Measurements from ENCODE around the gene NR4A3. TPM values are rescaled to one million over a fixed set of nuclear protein-coding genes. Genes with fewer than 3 reads are reported as not detected.
A peak's percentile ranks its signal among the peaks of the same experiment; 100 is the strongest.

The NR4A3 gene
- total RNA-seq, 4 donors from 2014 or later: 0.63 to 1.8 (median 1.3) TPM

DNA sequence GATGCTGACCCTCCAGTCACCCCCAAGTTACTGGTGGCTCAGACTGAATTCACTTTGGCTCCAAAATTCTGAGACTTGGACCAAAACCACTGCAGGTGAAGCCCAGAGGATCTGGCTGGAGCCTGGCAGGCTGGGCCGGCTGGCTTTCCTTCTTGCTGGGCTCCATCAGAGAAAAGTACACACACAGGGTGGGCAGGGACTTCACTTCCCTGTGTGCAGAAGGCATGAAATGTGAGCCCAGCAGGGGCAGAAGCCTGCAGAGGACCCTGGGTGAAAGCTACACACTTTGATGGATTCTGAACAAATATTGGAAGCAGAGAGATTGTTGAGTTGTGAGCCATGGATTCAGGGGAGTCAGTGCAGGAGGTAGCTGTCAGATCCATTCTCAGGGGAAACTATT lies 18.4 kb downstream of the NR4A3 start:
- TF ChIP-seq CTCF (IDR thresholded peaks at IDR 0.05) (no peak), POLR2A (IDR thresholded peaks at IDR 0.05) (no peak)
- no peak overlapping the region for H3K4me3 ChIP-seq (ENCODE audit: low read depth, poor library complexity, severe bottlenecking)
- 89 to 100% methylated on average over 1 of the region's 1 CpG for WGBS, 2 donors
- intact Hi-C loops (cut with DNase I; ENCODE audit: low total_unique reads): no loop called here
- DNase-seq (ENCODE audit: low spot score in 2 of 2): peak in 1 of 2 donors; percentile 7

- WGBS, 2 donors: 86 to 87% methylated on average over 4 of the region's 4 CpGs
- TF ChIP-seq POLR2A (IDR thresholded peaks at IDR 0.05) (no peak), CTCF (IDR thresholded peaks at IDR 0.05) (no peak)
- intact Hi-C loops (cut with DNase I; ENCODE audit: low total_unique reads): no loop called here
- no peak for DNase-seq (ENCODE audit: low spot score in 2 of 2)
- H3K4me3 ChIP-seq (ENCODE audit: low read depth, poor library complexity, severe bottlenecking): no peak overlapping the region
These were observed 23.4 kb downstream of the NR4A3 start for GRCh38 chr9:99845063-99845462.

GRCh38 chr9:99848447-99848846 lies 26.8 kb downstream of the NR4A3 start:
- TF ChIP-seq POLR2A (IDR thresholded peaks at IDR 0.05) (no peak), CTCF (IDR thresholded peaks at IDR 0.05) (no peak)
- no peak for DNase-seq (ENCODE audit: low spot score in 2 of 2)
- intact Hi-C loops (cut with DNase I; ENCODE audit: low total_unique reads): no loop called here
- WGBS, 2 donors: 92 to 94% methylated on average over 7 of the region's 7 CpGs
- no peak overlapping the region for H3K4me3 ChIP-seq (ENCODE audit: low read depth, poor library complexity, severe bottlenecking)

GRCh38 chr9:99850736-99851499 lies 29.2 kb downstream of the NR4A3 start:
- WGBS, 2 donors: 69 to 77% methylated on average over 2 of the region's 2 CpGs
- intact Hi-C loops (cut with DNase I; ENCODE audit: low total_unique reads): no loop called here
- no peak for DNase-seq (ENCODE audit: low spot score in 2 of 2)
- H3K4me3 ChIP-seq (ENCODE audit: low read depth, poor library complexity, severe bottlenecking): no peak overlapping the region
- no peak for TF ChIP-seq CTCF (IDR thresholded peaks at IDR 0.05)
- TF ChIP-seq POLR2A (IDR thresholded peaks at IDR 0.05): no peak

GRCh38 chr9:99851500-99851822 lies 29.8 kb downstream of the NR4A3 start:
- TF ChIP-seq CTCF (IDR thresholded peaks at IDR 0.05): no peak
- no peak for TF ChIP-seq POLR2A (IDR thresholded peaks at IDR 0.05)
- DNase-seq (ENCODE audit: low spot score in 2 of 2): no peak
- intact Hi-C loops (cut with DNase I; ENCODE audit: low total_unique reads): no loop called here

GRCh38 chr9:99852617-99853016 lies 30.9 kb downstream of the NR4A3 start:
- intact Hi-C loops (cut with DNase I; ENCODE audit: low total_unique reads): no loop called here
- no peak for DNase-seq (ENCODE audit: low spot score in 2 of 2)
- WGBS, 2 donors: 76 to 78% methylated on average over 4 of the region's 4 CpGs
- no peak for TF ChIP-seq POLR2A (IDR thresholded peaks at IDR 0.05)
- no peak overlapping the region for H3K4me3 ChIP-seq (ENCODE audit: low read depth, poor library complexity, severe bottlenecking)

More at GRCh38 chr9:99851500-99851822, 29.8 kb downstream of the NR4A3 start:
- WGBS, 2 donors: 25 to 45% methylated on average over 2 of the region's 2 CpGs
- H3K4me3 ChIP-seq (ENCODE audit: low read depth, poor library complexity, severe bottlenecking): no peak overlapping the region

Data from lower leg skin (tissue), 4 donors.